K562 (cell line): Measurements from ENCODE around the gene IL12A. TPM values are rescaled to one million over a fixed set of nuclear protein-coding genes. Genes with fewer than 3 reads are reported as not detected.

Experiments
- ATAC-seq: fragments of 200-7000 bp; cut with Tn5 transposase; 3 replicates; pipeline ENCODE4 v1.9.1; 2020; ENCODE audit warnings: moderate library complexity
- BruUV-seq: library from RNA; stranded (reverse); fragments of 400-500 nt; replicated peaks from 2 replicates; lab custom pipeline; 2021; lab: Mats Ljungman, UMichigan
- CTCF ChIA-PET: fragments of 300-600 bp; formaldehyde crosslinking; extraction: SDS; loops from one replicate; lab custom pipeline; 2021; ENCODE audit warnings: low intra/inter-chr PET ratio; lab: Yijun Ruan, JAX
- POLR2A ChIA-PET: fragments of 300-600, 350-650 bp; sonication (Branson Sonifier 250); formaldehyde crosslinking; extraction: SDS; loops from one replicate; lab custom pipeline; 2021; ENCODE audit warnings: antibody characterized with exemption, inconsistent platforms; lab: Yijun Ruan, JAX
- DNase-seq, 4 experiments: peaks; one replicate each; pipeline versions ENCODE4 v3.0.0 to v3.0.0-alpha.2; 2011 to 2018; ENCODE audit warnings: low spot score in 3 of 4, mixed read lengths in 3 of 4; ENCODE audit errors: extremely low read depth in 1 of 4
- FAIRE-seq: peaks from 2 replicates; lab custom pipeline; 2011; peaks lifted over from hg19 to GRCh38; lab: Jason Lieb, UNC
- H2AFZ ChIP-seq: 2 replicates; pipeline ENCODE4 v1.6.0; 2011; ENCODE audit warnings: low read depth, low read length, control low read depth, inconsistent platforms
- H3K27ac ChIP-seq: fragments of 200-600 bp; 3 replicates; pipeline ENCODE4 v1.8.0; 2011; ENCODE audit warnings: low read depth, mild to moderate bottlenecking, control low read depth, inconsistent platforms, low read length, moderate library complexity, mixed read lengths; ENCODE audit errors: extremely low read depth
- H3K27me3 ChIP-seq, 2 experiments: fragments of 300-600 bp in 1 of 2; 2 replicates in 1 of 2; 3 replicates in 1 of 2; pipeline versions ENCODE4 v1.6.0 to v1.8.0; 2011; ENCODE audit warnings: inconsistent platforms in 2 of 2, low read length in 2 of 2, mild to moderate bottlenecking in 1 of 2, mixed read lengths in 1 of 2, moderate library complexity in 1 of 2; ENCODE audit not compliant: control insufficient read depth in 2 of 2, insufficient read depth in 2 of 2
- H3K36me3 ChIP-seq: fragments of 300-600 bp; 3 replicates; pipeline ENCODE4 v1.8.0; 2011; ENCODE audit warnings: mild to moderate bottlenecking, low read length, inconsistent platforms; ENCODE audit not compliant: control insufficient read depth, insufficient read depth
- H3K4me1 ChIP-seq, 2 experiments: fragments of 200-600 bp in 1 of 2; replicated peaks in 1 of 2; 2 replicates in 1 of 2; 3 replicates in 1 of 2; pipeline versions ENCODE4 v1.5.1 to v1.8.0; 2011; ENCODE audit warnings: inconsistent platforms in 2 of 2, low read length in 2 of 2, mild to moderate bottlenecking in 1 of 2, mixed read lengths in 1 of 2, moderate library complexity in 1 of 2; ENCODE audit not compliant: control insufficient read depth in 2 of 2, insufficient read depth in 2 of 2
- H3K4me2 ChIP-seq: 2 replicates; pipeline ENCODE4 v1.6.1; 2011; ENCODE audit warnings: low read length, control low read depth, inconsistent platforms, mixed read lengths; ENCODE audit not compliant: insufficient read depth
- H3K4me3 ChIP-seq: fragments of 200-600 bp; sonication (generic), shearing (Covaris generic); 2 replicates; pipeline ENCODE4 v1.5.1; 2016; ENCODE audit warnings: control low read depth, inconsistent platforms
- H3K79me2 ChIP-seq: fragments of 200-600 bp; 3 replicates; pipeline ENCODE4 v1.8.0; 2011; ENCODE audit warnings: low read length, inconsistent platforms; ENCODE audit not compliant: control insufficient read depth, insufficient read depth
- H3K9ac ChIP-seq, 2 experiments: 2 replicates each; pipeline versions ENCODE4 v1.6.0 to v1.6.1; 2011; ENCODE audit warnings: low read depth in 2 of 2, low read length in 2 of 2, control low read depth in 1 of 2, inconsistent platforms in 1 of 2, mild to moderate bottlenecking in 1 of 2, mixed read lengths in 1 of 2; ENCODE audit not compliant: insufficient read depth in 1 of 2
- H3K9me1 ChIP-seq: one replicate; pipeline ENCODE4 v1.6.0; 2011; ENCODE audit warnings: inconsistent platforms, mild to moderate bottlenecking, low read length, moderate library complexity; ENCODE audit not compliant: control insufficient read depth, insufficient read depth
- H3K9me3 ChIP-seq: replicated peaks from 2 replicates; pipeline ENCODE4 v1.5.1; 2011; ENCODE audit warnings: low read depth, low read length, inconsistent platforms; ENCODE audit not compliant: control insufficient read depth, insufficient read depth
- H4K20me1 ChIP-seq: replicated peaks from 2 replicates; pipeline ENCODE4 v1.6.1; 2011; ENCODE audit warnings: low read length, inconsistent platforms, mixed read lengths; ENCODE audit not compliant: control insufficient read depth, insufficient read depth
- AFF1 ChIP-seq, 2 experiments: fragments of 450-650 bp; IDR thresholded peaks; 2 replicates each; pipeline ENCODE4 v1.6.1; 2018; ENCODE audit warnings: mild to moderate bottlenecking in 2 of 2, low read depth in 1 of 2; ENCODE audit not compliant: partially characterized antibody in 2 of 2
- GABPB1 ChIP-seq: sonication (generic); formaldehyde crosslinking; IDR thresholded peaks from 2 replicates; pipeline ENCODE4 v1.8.0; 2022; ENCODE audit warnings: mild to moderate bottlenecking, missing genetic modification reagents
- HDGF ChIP-seq: fragments of 450-650 bp; IDR thresholded peaks from 2 replicates; pipeline ENCODE4 v1.6.1; 2016
- HLTF ChIP-seq: fragments of 450-650 bp; IDR thresholded peaks from 2 replicates; pipeline ENCODE4 v1.6.1; 2016
- HMG20A ChIP-seq: fragments of 450-650 bp; formaldehyde crosslinking; conservative IDR thresholded peaks from 2 replicates; pipeline ENCODE4 v1.4.0; 2020; ENCODE audit warnings: mild to moderate bottlenecking, mixed read lengths
- JUN ChIP-seq, 2 experiments: sonication (generic) in 1 of 2; formaldehyde crosslinking in 1 of 2; IDR thresholded peaks; 2 replicates each; pipeline versions ENCODE4 v1.6.1 to v1.8.0; 2012 to 2022; ENCODE audit warnings: borderline replicate concordance in 2 of 2, mild to moderate bottlenecking in 2 of 2, improper control_type of control experiment in 1 of 2, low read depth in 1 of 2, low read length in 1 of 2, missing genetic modification reagents in 1 of 2
- MCM7 ChIP-seq, 2 experiments: fragments of 450-650 bp; IDR thresholded peaks; 2 replicates each; pipeline ENCODE4 v1.6.1; 2016 to 2018
- NFATC3 ChIP-seq: fragments of 450-650 bp; IDR thresholded peaks from 2 replicates; pipeline ENCODE4 v1.6.1; 2017; ENCODE audit warnings: mild to moderate bottlenecking
- SMC3 ChIP-seq: conservative IDR thresholded peaks from 2 replicates; pipeline ENCODE4 v1.6.1; 2011; ENCODE audit warnings: low read depth, low read length, improper control_type of control experiment; ENCODE audit not compliant: insufficient read depth
- TAF15 ChIP-seq: fragments of 200-400 bp; formaldehyde crosslinking; IDR thresholded peaks from 2 replicates; pipeline ENCODE4 v1.6.1; 2017; ENCODE audit warnings: mild to moderate bottlenecking, low read depth, low read length, moderate library complexity
- TAL1 ChIP-seq: fragments of 450-650 bp; IDR thresholded peaks from 2 replicates; pipeline ENCODE4 v1.6.1; 2016; ENCODE audit warnings: mild to moderate bottlenecking
- ZNF140 ChIP-seq: fragments of 250-450 bp; sonication (Bioruptor Pico); IDR thresholded peaks from 2 replicates; pipeline ENCODE4 v1.8.0; 2021; ENCODE audit warnings: moderate library complexity, mild to moderate bottlenecking, inconsistent platforms
- ZNF224 ChIP-seq: sonication (generic); formaldehyde crosslinking; IDR thresholded peaks from 2 replicates; pipeline ENCODE4 v1.8.0; 2022; ENCODE audit warnings: mild to moderate bottlenecking, missing genetic modification reagents
- WGBS: fragments of 100-300 bp; shearing (Covaris generic); methylation state at CpG from one replicate; pipeline ENCODE4 v1.1.6; 2016; ENCODE audit warnings: low coverage, mixed read lengths; ENCODE audit not compliant: insufficient coverage; ENCODE audit errors: missing lambda C conversion rate; 5-methylcytosine and 5-hydroxymethylcytosine counted together
- in situ Hi-C: fragments of 300-500 bp; cut with MboI; formaldehyde crosslinking; loops from 4 replicates; pipeline ENCODE4 v1.15.0; 2018; ENCODE audit warnings: inconsistent platforms, mixed read lengths
- intact Hi-C: fragments of 100-400 bp; cut with micrococcal nuclease; formaldehyde crosslinking; loops from 2 replicates; pipeline ENCODE4 v1.14.2; 2022
- polyA plus RNA-seq, 8 experiments: library from polyadenylated mRNA; depleted of rRNA in 4 of 8; stranded (reverse) in 5 of 8; unstranded in 3 of 8; fragments of >200 nt; fragmentation: Nextera tagmentation in 2 of 8; fragmentation: Illumina TruSeq in 1 of 8; extraction: Ambion mirVana in 2 of 8; extraction: Trizol in 1 of 8; gene quantifications; 2 replicates each; pipeline versions ENCODE4 v1.2.1 to v1.2.3, GENCODE V29; 2011 to 2014; ENCODE audit warnings: inconsistent platforms in 1 of 8, missing spikeins in 1 of 8
- total RNA-seq, 7 experiments: library from RNA; depleted of rRNA in 6 of 7; stranded (reverse); fragments of >200 nt in 6 of 7; fragmentation: Illumina TruSeq in 2 of 7; extraction: Trizol in 2 of 7; gene quantifications; 2 replicates each; pipeline versions ENCODE4 v1.2.1 to v1.2.3, GENCODE V29; 2011 to 2021; ENCODE audit warnings: low replicate concordance in 1 of 7
- TF ChIP-seq, protein P1 (sequence below): sonication (generic); formaldehyde crosslinking; IDR thresholded peaks from 2 replicates; pipeline ENCODE4 v1.8.0; 2022; ENCODE audit warnings: mild to moderate bottlenecking, low read depth, missing genetic modification reagents
- TF ChIP-seq, protein P2 (sequence below): sonication (generic); formaldehyde crosslinking; IDR thresholded peaks from 2 replicates; pipeline ENCODE4 v1.8.1; 2023; ENCODE audit warnings: mild to moderate bottlenecking, missing genetic modification reagents

IL12A gene
- total and polyA plus RNA-seq, 9 of the 15 experiments (the other 6 are each of a cell fraction or from before 2014, with no cell fraction given), result not detected

GRCh38 chr3:160040181-160040580 lies 51.5 kb downstream of the IL12A start:
- Histone ChIP-seq H3K27me3 (peaks cover 4 to 14% of the 10 kb centered on the region in 2 experiments; a peak in 4 of 5 replicates), H3K4me1 (no peaks in the 10 kb centered on the region; a peak in 1 of 5 replicates), H2AFZ (no peak overlapping the region), H3K9me1 (no peaks in the 10 kb centered on the region), H4K20me1 (no peaks in the 10 kb centered on the region), H3K9me3 (no peaks in the 10 kb centered on the region), H3K4me3 (no peak overlapping the region), H3K36me3 (no peaks in the 10 kb centered on the region), H3K9ac (no peak overlapping the region), H3K79me2 (no peaks in the 10 kb centered on the region), H3K27ac (no peak overlapping the region), H3K4me2 (no peak overlapping the region)
- no peak for DNase-seq
- FAIRE-seq, result no peak
- in situ Hi-C loops, result no loop called here
- CTCF ChIA-PET, result no interaction called here
- POLR2A ChIA-PET, result interaction anchor here (1.1 kb wide), 1 partner anchor 409 kb away, joined by 4 read pairs; no protein-coding TSS in a partner anchor
- no TSS peak for BruUV-seq
- WGBS, result 0% methylated on average over 3 of the region's 3 CpGs
- intact Hi-C loops, result no loop called here
- no peak for ATAC-seq
- no peak for TF ChIP-seq MCM7 (IDR thresholded peaks at IDR 0.05)
- TF ChIP-seq, protein P1, sequence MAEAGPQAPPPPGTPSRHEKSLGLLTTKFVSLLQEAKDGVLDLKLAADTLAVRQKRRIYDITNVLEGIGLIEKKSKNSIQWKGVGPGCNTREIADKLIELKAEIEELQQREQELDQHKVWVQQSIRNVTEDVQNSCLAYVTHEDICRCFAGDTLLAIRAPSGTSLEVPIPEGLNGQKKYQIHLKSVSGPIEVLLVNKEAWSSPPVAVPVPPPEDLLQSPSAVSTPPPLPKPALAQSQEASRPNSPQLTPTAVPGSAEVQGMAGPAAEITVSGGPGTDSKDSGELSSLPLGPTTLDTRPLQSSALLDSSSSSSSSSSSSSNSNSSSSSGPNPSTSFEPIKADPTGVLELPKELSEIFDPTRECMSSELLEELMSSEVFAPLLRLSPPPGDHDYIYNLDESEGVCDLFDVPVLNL (CRISPR knock-in tag), result no peak
- no peak for TF ChIP-seq TAL1
- TF ChIP-seq SMC3, result no peak
- TF ChIP-seq AFF1 (IDR thresholded peaks at IDR 0.05; ENCODE audit: low read depth in 1 of 2, partially characterized antibody in 2 of 2), result no peak
- TF ChIP-seq JUN (IDR thresholded peaks at IDR 0.05; ENCODE audit: borderline replicate concordance, low read depth, low read length), result no peak
- TF ChIP-seq JUN (CRISPR knock-in tag; IDR thresholded peaks at IDR 0.05; ENCODE audit: borderline replicate concordance), result no peak
- no peak for TF ChIP-seq HDGF
- TF ChIP-seq ZNF224 (CRISPR knock-in tag), result no peak
- no peak for TF ChIP-seq NFATC3
- TF ChIP-seq ZNF140, result no peak
- TF ChIP-seq GABPB1 (CRISPR knock-in tag), result no peak
- no peak for TF ChIP-seq TAF15
- no peak for TF ChIP-seq HMG20A (CRISPR knock-in tag)
- TF ChIP-seq, protein P2, sequence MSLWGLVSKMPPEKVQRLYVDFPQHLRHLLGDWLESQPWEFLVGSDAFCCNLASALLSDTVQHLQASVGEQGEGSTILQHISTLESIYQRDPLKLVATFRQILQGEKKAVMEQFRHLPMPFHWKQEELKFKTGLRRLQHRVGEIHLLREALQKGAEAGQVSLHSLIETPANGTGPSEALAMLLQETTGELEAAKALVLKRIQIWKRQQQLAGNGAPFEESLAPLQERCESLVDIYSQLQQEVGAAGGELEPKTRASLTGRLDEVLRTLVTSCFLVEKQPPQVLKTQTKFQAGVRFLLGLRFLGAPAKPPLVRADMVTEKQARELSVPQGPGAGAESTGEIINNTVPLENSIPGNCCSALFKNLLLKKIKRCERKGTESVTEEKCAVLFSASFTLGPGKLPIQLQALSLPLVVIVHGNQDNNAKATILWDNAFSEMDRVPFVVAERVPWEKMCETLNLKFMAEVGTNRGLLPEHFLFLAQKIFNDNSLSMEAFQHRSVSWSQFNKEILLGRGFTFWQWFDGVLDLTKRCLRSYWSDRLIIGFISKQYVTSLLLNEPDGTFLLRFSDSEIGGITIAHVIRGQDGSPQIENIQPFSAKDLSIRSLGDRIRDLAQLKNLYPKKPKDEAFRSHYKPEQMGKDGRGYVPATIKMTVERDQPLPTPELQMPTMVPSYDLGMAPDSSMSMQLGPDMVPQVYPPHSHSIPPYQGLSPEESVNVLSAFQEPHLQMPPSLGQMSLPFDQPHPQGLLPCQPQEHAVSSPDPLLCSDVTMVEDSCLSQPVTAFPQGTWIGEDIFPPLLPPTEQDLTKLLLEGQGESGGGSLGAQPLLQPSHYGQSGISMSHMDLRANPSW (CRISPR knock-in tag), result no peak
- no peak for TF ChIP-seq HLTF
